Skeletal muscle satellite cell (primary cell): ENCODE data around the gene CACNA2D3.
"Not testable (repeated sequence)": the region's sequence is repeated elsewhere in the genome, so short reads cannot be mapped to it uniquely, and the experiment has no call there.

Source experiments
- H3K27me3 ChIP-seq: 2 replicates; pipeline ENCODE4 v1.7.0; 2013; ENCODE audit warnings: low read length; ENCODE audit not compliant: control insufficient read depth, insufficient read depth
- H3K36me3 ChIP-seq: 2 replicates; pipeline ENCODE4 v1.7.0; 2013; ENCODE audit warnings: mild to moderate bottlenecking, control low read depth, low read length; ENCODE audit not compliant: insufficient read depth
- H3K4me1 ChIP-seq: 2 replicates; pipeline ENCODE4 v1.7.0; 2013; ENCODE audit warnings: low read length; ENCODE audit not compliant: control insufficient read depth, insufficient read depth
- H3K4me2 ChIP-seq: 2 replicates; pipeline ENCODE4 v1.7.0; 2013; ENCODE audit warnings: mild to moderate bottlenecking, low read length
- H3K4me3 ChIP-seq: 2 replicates; pipeline ENCODE4 v1.7.0; 2013; ENCODE audit warnings: low read length
- H3K9ac ChIP-seq: 2 replicates; pipeline ENCODE4 v1.7.0; 2013; ENCODE audit warnings: mild to moderate bottlenecking, low read depth, low read length, moderate library complexity
- H3K9me3 ChIP-seq: replicated peaks from 2 replicates; pipeline ENCODE4 v1.7.0; 2013; ENCODE audit warnings: mild to moderate bottlenecking, control low read depth, low read length

CACNA2D3 gene

GRCh38 chr3:54600441-54601204 lies 478.3 kb downstream of the CACNA2D3 start:
- Histone ChIP-seq H3K9me3 (no peaks in the 10 kb centered on the region), H3K4me2 (no peak overlapping the region), H3K36me3 (no peaks in the 10 kb centered on the region), H3K4me3 (no peak overlapping the region), H3K27me3 (peaks cover 13% of the 10 kb centered on the region), H3K4me1 (no peaks in the 10 kb centered on the region), H3K9ac (no peak overlapping the region)

GRCh38 chr3:54604495-54604894 lies 482.1 kb downstream of the CACNA2D3 start:
- Histone ChIP-seq H3K9ac (no peak overlapping the region), H3K36me3 (no peaks in the 10 kb centered on the region), H3K4me1 (no peaks in the 10 kb centered on the region), H3K9me3 (no peaks in the 10 kb centered on the region), H3K4me3 (no peak overlapping the region), H3K4me2 (no peak overlapping the region), H3K27me3 (peaks cover 12% of the 10 kb centered on the region)

- H3K4me3 ChIP-seq, result no peak overlapping the region
- no peaks in the 10 kb centered on the region for H3K9me3 ChIP-seq
- H3K4me2 ChIP-seq, result no peak overlapping the region
- H3K27me3 ChIP-seq, result no peaks in the 10 kb centered on the region
- H3K36me3 ChIP-seq, result no peaks in the 10 kb centered on the region
- H3K9ac ChIP-seq, result no peak overlapping the region
- H3K4me1 ChIP-seq, result no peaks in the 10 kb centered on the region
These were observed 485.7 kb downstream of the CACNA2D3 start for GRCh38 chr3:54608041-54608440.

- Histone ChIP-seq H3K4me1 (peaks cover 9% of the 10 kb centered on the region), H3K9ac (no peak overlapping the region), H3K27me3 (no peaks in the 10 kb centered on the region), H3K36me3 (no peaks in the 10 kb centered on the region), H3K4me2 (no peak overlapping the region), H3K4me3 (no peak overlapping the region), H3K9me3 (no peaks in the 10 kb centered on the region)
These were observed 496.7 kb downstream of the CACNA2D3 start for GRCh38 chr3:54619053-54619452.

- Histone ChIP-seq H3K9ac (no peak overlapping the region), H3K27me3 (no peaks in the 10 kb centered on the region), H3K36me3 (no peaks in the 10 kb centered on the region), H3K4me1 (peaks cover 9% of the 10 kb centered on the region), H3K9me3 (no peaks in the 10 kb centered on the region), H3K4me2 (no peak overlapping the region), H3K4me3 (no peak overlapping the region)
These were observed 497.2 kb downstream of the CACNA2D3 start for GRCh38 chr3:54619531-54619930.

GRCh38 chr3:54621184-54621583 lies 498.8 kb downstream of the CACNA2D3 start:
- Histone ChIP-seq H3K4me1 (peaks cover 9% of the 10 kb centered on the region), H3K4me2 (no peak overlapping the region), H3K36me3 (no peaks in the 10 kb centered on the region), H3K9me3 (no peaks in the 10 kb centered on the region), H3K27me3 (no peaks in the 10 kb centered on the region), H3K9ac (peak overlapping the region; percentile 16), H3K4me3 (no peak overlapping the region)

GRCh38 chr3:54622678-54623077 lies 500.3 kb downstream of the CACNA2D3 start:
- Histone ChIP-seq H3K9me3 (no peaks in the 10 kb centered on the region), H3K36me3 (no peaks in the 10 kb centered on the region), H3K9ac (no peak overlapping the region), H3K4me3 (no peak overlapping the region), H3K27me3 (no peaks in the 10 kb centered on the region), H3K4me2 (no peak overlapping the region), H3K4me1 (peaks cover 9% of the 10 kb centered on the region)

GRCh38 chr3:54625805-54626787 lies 503.7 kb downstream of the CACNA2D3 start:
- Histone ChIP-seq H3K27me3 (no peaks in the 10 kb centered on the region), H3K9me3 (no peaks in the 10 kb centered on the region), H3K4me2 (no peak overlapping the region), H3K4me3 (no peak overlapping the region), H3K4me1 (peaks cover 4% of the 10 kb centered on the region), H3K36me3 (no peaks in the 10 kb centered on the region), H3K9ac (no peak overlapping the region)

- H3K4me2 ChIP-seq, result no peak overlapping the region
- H3K9me3 ChIP-seq, result no peaks in the 10 kb centered on the region
- H3K4me3 ChIP-seq, result no peak overlapping the region
- no peak overlapping the region for H3K9ac ChIP-seq
- H3K36me3 ChIP-seq, result no peaks in the 10 kb centered on the region
- no peaks in the 10 kb centered on the region for H3K27me3 ChIP-seq
- H3K4me1 ChIP-seq, result no peaks in the 10 kb centered on the region
These were observed 506.6 kb downstream of the CACNA2D3 start for GRCh38 chr3:54628888-54629441.

- H3K9me3 ChIP-seq, result no peaks in the 10 kb centered on the region
- no peak overlapping the region for H3K4me3 ChIP-seq
- no peaks in the 10 kb centered on the region for H3K36me3 ChIP-seq
- H3K9ac ChIP-seq, result no peak overlapping the region
- no peaks in the 10 kb centered on the region for H3K27me3 ChIP-seq
- no peaks in the 10 kb centered on the region for H3K4me1 ChIP-seq
- no peak overlapping the region for H3K4me2 ChIP-seq
These were observed 507.8 kb downstream of the CACNA2D3 start for GRCh38 chr3:54630101-54630623.

GRCh38 chr3:54631001-54631400 lies 508.6 kb downstream of the CACNA2D3 start:
- H3K9ac ChIP-seq, H3K4me1 ChIP-seq, H3K4me3 ChIP-seq, H3K4me2 ChIP-seq, H3K27me3 ChIP-seq, H3K9me3 ChIP-seq, H3K36me3 ChIP-seq: not testable (repeated sequence)
